IMR-90 (cell line): ENCODE data around the gene ATG7. TPM values are rescaled to one million over a fixed set of nuclear protein-coding genes. Genes with fewer than 3 reads are reported as not detected.

ENCODE experiments used
- ATAC-seq: fragments of 200-7000 bp; cut with Tn5 transposase; 2 replicates; pipeline ENCODE4 v1.9.1; 2020; ENCODE audit warnings: low read depth, mild to moderate bottlenecking, moderate library complexity
- BruUV-seq: library from RNA; stranded (reverse); fragments of 400-500 nt; replicated peaks from 2 replicates; lab custom pipeline; 2021; lab: Mats Ljungman, UMichigan
- CTCF ChIA-PET: fragments of 300-600 bp; formaldehyde crosslinking; extraction: SDS; loops from one replicate; lab custom pipeline; 2021; ENCODE audit warnings: antibody characterized with exemption; lab: Yijun Ruan, JAX
- POLR2A ChIA-PET: fragments of 300-600 bp; sonication (Branson Sonifier 250); formaldehyde crosslinking; loops from one replicate; lab custom pipeline; 2022; ENCODE audit warnings: antibody characterized with exemption; ENCODE audit not compliant: unreplicated experiment; lab: Charles Lee
- DNase-seq: peaks from one replicate; pipeline ENCODE4 v3.0.0; 2013
- H2AFZ ChIP-seq: replicated peaks from 2 replicates; pipeline ENCODE3; 2013; ENCODE audit warnings: low read length, mild to moderate bottlenecking; ENCODE audit not compliant: poor library complexity
- H2AK5ac ChIP-seq: 2 replicates; pipeline ENCODE4 v1.6.1; 2013; ENCODE audit warnings: low read depth, low read length, inconsistent platforms
- H2AK9ac ChIP-seq: replicated peaks from 2 replicates; pipeline ENCODE3; 2013; ENCODE audit warnings: mild to moderate bottlenecking, low read depth, low read length, moderate library complexity; ENCODE audit not compliant: poor library complexity
- H2BK120ac ChIP-seq: 2 replicates; pipeline ENCODE4 v1.6.1; 2013; ENCODE audit warnings: low read depth, low read length, inconsistent platforms
- H2BK15ac ChIP-seq: 3 replicates; pipeline ENCODE4 v1.6.1; 2013; ENCODE audit warnings: low read depth, low read length, inconsistent platforms
- H2BK20ac ChIP-seq: 2 replicates; pipeline ENCODE4 v1.6.1; 2013; ENCODE audit warnings: low read depth, mild to moderate bottlenecking, inconsistent platforms, low read length, moderate library complexity
- H2BK5ac ChIP-seq: 2 replicates; pipeline ENCODE4 v1.6.1; 2013; ENCODE audit warnings: mild to moderate bottlenecking, low read depth, low read length, inconsistent platforms; ENCODE audit not compliant: poor library complexity, severe bottlenecking
- H3K14ac ChIP-seq: replicated peaks from 2 replicates; pipeline ENCODE4 v1.6.1; 2013; ENCODE audit warnings: low read depth, low read length, inconsistent platforms
- H3K18ac ChIP-seq: 2 replicates; pipeline ENCODE4 v1.6.1; 2013; ENCODE audit warnings: low read depth, low read length, control low read depth
- H3K23ac ChIP-seq: 2 replicates; pipeline ENCODE4 v1.6.1; 2013; ENCODE audit warnings: low read depth, low read length, inconsistent platforms
- H3K27ac ChIP-seq: 2 replicates; pipeline ENCODE4 v1.5.1; 2013; ENCODE audit warnings: mild to moderate bottlenecking, control low read depth, low read length; ENCODE audit not compliant: insufficient read depth
- H3K27me3 ChIP-seq: 2 replicates; pipeline ENCODE4 v1.6.1; 2013; ENCODE audit warnings: low read length; ENCODE audit not compliant: control insufficient read depth, insufficient read depth
- H3K36me3 ChIP-seq: 2 replicates; pipeline ENCODE4 v1.6.1; 2013; ENCODE audit warnings: low read length, mixed read lengths; ENCODE audit not compliant: control insufficient read depth, insufficient read depth
- H3K4ac ChIP-seq: 2 replicates; pipeline ENCODE4 v1.6.1; 2013; ENCODE audit warnings: low read depth, low read length, inconsistent platforms
- H3K4me1 ChIP-seq: 2 replicates; pipeline ENCODE4 v1.6.1; 2013; ENCODE audit warnings: low read length, mixed read lengths; ENCODE audit not compliant: control insufficient read depth, insufficient read depth
- H3K4me2 ChIP-seq: 2 replicates; pipeline ENCODE4 v1.6.1; 2013; ENCODE audit warnings: low read depth, mild to moderate bottlenecking, control low read depth, low read length, moderate library complexity
- H3K4me3 ChIP-seq: 2 replicates; pipeline ENCODE4 v1.5.1; 2013; ENCODE audit warnings: low read depth, mild to moderate bottlenecking, control low read depth, low read length, moderate library complexity; ENCODE audit not compliant: insufficient read depth
- H3K56ac ChIP-seq: 2 replicates; pipeline ENCODE4 v1.6.1; 2013; ENCODE audit warnings: low read length, inconsistent platforms; ENCODE audit not compliant: insufficient read depth; ENCODE audit errors: extremely low read depth
- H3K79me1 ChIP-seq, 2 experiments: 2 replicates each; pipeline ENCODE4 v1.6.1; 2013; ENCODE audit warnings: low read length in 2 of 2, inconsistent platforms in 1 of 2, low read depth in 1 of 2
- H3K9ac ChIP-seq: 2 replicates; pipeline ENCODE4 v1.6.1; 2013; ENCODE audit warnings: low read depth, low read length, control low read depth
- H3K9me1 ChIP-seq: 2 replicates; pipeline ENCODE4 v1.6.1; 2013; ENCODE audit warnings: low read length, inconsistent platforms; ENCODE audit not compliant: insufficient read depth
- H3K9me3 ChIP-seq: 2 replicates; pipeline ENCODE4 v1.6.1; 2013; ENCODE audit warnings: low read length; ENCODE audit not compliant: control insufficient read depth, insufficient read depth
- H4K20me1 ChIP-seq: 2 replicates; pipeline ENCODE4 v1.6.1; 2013; ENCODE audit warnings: low read length, inconsistent platforms; ENCODE audit not compliant: insufficient read depth
- H4K5ac ChIP-seq: 2 replicates; pipeline ENCODE4 v1.6.1; 2013; ENCODE audit warnings: mild to moderate bottlenecking, low read depth, low read length, control low read depth
- H4K8ac ChIP-seq, 2 experiments: 2 replicates each; pipeline ENCODE4 v1.6.1; 2013; ENCODE audit warnings: low read depth in 2 of 2, low read length in 2 of 2, control low read depth in 1 of 2, inconsistent platforms in 1 of 2
- H4K91ac ChIP-seq: 2 replicates; pipeline ENCODE4 v1.6.1; 2013; ENCODE audit warnings: low read depth, low read length, inconsistent platforms; ENCODE audit not compliant: insufficient read depth
- BHLHE40 ChIP-seq: fragments of 150-350 bp; IDR thresholded peaks from 2 replicates; pipeline ENCODE4 v1.6.1; 2016; ENCODE audit warnings: mild to moderate bottlenecking, low read depth, low read length
- CEBPB ChIP-seq: IDR thresholded peaks from 2 replicates; pipeline ENCODE4 v1.6.1; 2012; ENCODE audit warnings: low read depth, low read length, improper control_type of control experiment
- CHD1 ChIP-seq: IDR thresholded peaks from 2 replicates; pipeline ENCODE4 v1.6.1; 2012; ENCODE audit warnings: low read depth, low read length, improper control_type of control experiment
- ELK1 ChIP-seq: fragments of 150-350 bp; IDR thresholded peaks from 2 replicates; pipeline ENCODE4 v1.6.1; 2016; ENCODE audit warnings: low read depth, mild to moderate bottlenecking, low read length, moderate library complexity, borderline replicate concordance
- FOS ChIP-seq: fragments of 150-350 bp; IDR thresholded peaks from 2 replicates; pipeline ENCODE4 v1.6.1; 2016; ENCODE audit warnings: low read depth, low read length
- MAFK ChIP-seq: IDR thresholded peaks from 2 replicates; pipeline ENCODE4 v1.6.1; 2012; ENCODE audit warnings: low read depth, low read length, improper control_type of control experiment
- MAZ ChIP-seq: IDR thresholded peaks from 2 replicates; pipeline ENCODE4 v1.6.1; 2012; ENCODE audit warnings: low read depth, mild to moderate bottlenecking, low read length, improper control_type of control experiment, moderate library complexity, borderline replicate concordance
- MXI1 ChIP-seq: IDR thresholded peaks from 2 replicates; pipeline ENCODE4 v1.6.1; 2012; ENCODE audit warnings: low read depth, mild to moderate bottlenecking, low read length, moderate library complexity, borderline replicate concordance
- NFE2L2 ChIP-seq: fragments of 150-350 bp; IDR thresholded peaks from 2 replicates; pipeline ENCODE4 v1.6.1; 2016; ENCODE audit warnings: low read depth, mild to moderate bottlenecking, low read length
- POLR2A ChIP-seq: IDR thresholded peaks from 2 replicates; pipeline ENCODE4 v1.6.1; 2012; ENCODE audit warnings: mild to moderate bottlenecking, low read depth, low read length
- RAD21 ChIP-seq: IDR thresholded peaks from 2 replicates; pipeline ENCODE4 v1.6.1; 2012; ENCODE audit warnings: low read length, improper control_type of control experiment
- RFX5 ChIP-seq: IDR thresholded peaks from 2 replicates; pipeline ENCODE4 v1.8.0; 2012; ENCODE audit warnings: low read depth, mild to moderate bottlenecking, low read length, moderate library complexity
- WGBS, 2 experiments: methylation state at CpG; one replicate each; pipeline versions ENCODE4 v1.1.5 to v1.1.7; 2013; ENCODE audit warnings: missing lambda C conversion rate in 2 of 2; ENCODE audit not compliant: insufficient read length in 1 of 2; ENCODE audit errors: extremely low coverage in 2 of 2; 5-methylcytosine and 5-hydroxymethylcytosine counted together
- dilution Hi-C: fragments of 300-500 bp; cut with HindIII; formaldehyde crosslinking; loops from one replicate; pipeline ENCODE4 v1.14.3; 2018; ENCODE audit warnings: low sequenced_read_pairs; ENCODE audit not compliant: unreplicated experiment
- in situ Hi-C: fragments of 300-500 bp; cut with MboI; formaldehyde crosslinking; loops from 3 replicates; pipeline ENCODE4 v1.14.3; 2019; ENCODE audit warnings: low sequenced_read_pairs, inconsistent platforms, mixed read lengths
- intact Hi-C: fragments of 100-400 bp; cut with micrococcal nuclease; formaldehyde crosslinking; loops from 2 replicates; pipeline ENCODE4 v1.10.0; 2022
- polyA plus RNA-seq, 3 experiments: library from polyadenylated mRNA; depleted of rRNA; stranded (reverse); fragments of >200 nt; gene quantifications; 2 replicates each; pipeline ENCODE4 v1.2.3, GENCODE V29; 2012; ENCODE audit warnings: low replicate concordance in 1 of 3
- total RNA-seq: library from RNA; depleted of rRNA; stranded (reverse); fragments of >200 nt; gene quantifications from 2 replicates; pipeline ENCODE4 v1.2.3, GENCODE V29; 2012

The ATG7 gene
- total and polyA plus RNA-seq, 2 of the 4 experiments (the other 2 are of a cell fraction): 15.6 to 51.4 TPM

- Histone ChIP-seq H3K9me1 (no peaks in the 10 kb centered on the region; the same call in 1 of the 2 replicates), H3K23ac (no peak overlapping the region), H3K4me1 (peaks cover 3% of the 10 kb centered on the region), H2AK9ac (no peak overlapping the region), H2BK5ac (no peak overlapping the region), H3K18ac (no peak overlapping the region), H3K56ac (no peak overlapping the region), H4K5ac (no peak overlapping the region), H3K4me3 (no peak overlapping the region), H2BK15ac (no peak overlapping the region), H2BK120ac (no peak overlapping the region), H3K36me3 (peaks cover 3% of the 10 kb centered on the region), H2AFZ (no peak overlapping the region), H4K91ac (no peak overlapping the region), H4K20me1 (no peaks in the 10 kb centered on the region), H3K79me1 (no peaks in the 10 kb centered on the region), H3K4me2 (no peak overlapping the region), H3K27ac (no peak overlapping the region), H3K4ac (no peak overlapping the region), H4K8ac (no peak overlapping the region), H3K27me3 (no peaks in the 10 kb centered on the region), H2BK20ac (no peak overlapping the region), H2AK5ac (no peak overlapping the region; the same call in 1 of the 2 replicates), H3K14ac (no peak overlapping the region), H3K9me3 (no peaks in the 10 kb centered on the region), H3K9ac (no peak overlapping the region)
- CTCF ChIA-PET: no interaction called here
- ATAC-seq (no peak), DNase-seq (no peak)
- dilution Hi-C loops: no loop called here
- no TSS peak for BruUV-seq
- in situ Hi-C loops: loop anchor here (10.0 kb wide), 1 partner anchor 464 kb away; no protein-coding TSS in a partner anchor
- POLR2A ChIA-PET: no interaction called here
- TF ChIP-seq NFE2L2 (no peak), MAZ (no peak), RFX5 (no peak), MAFK (no peak), CHD1 (no peak), POLR2A (no peak), ELK1 (no peak), RAD21 (no peak), BHLHE40 (no peak), MXI1 (no peak), CEBPB (no peak), FOS (no peak)
- WGBS, 2 experiments: 94% methylated on average over 4 of the region's 4 CpGs; no CpG with 5 or more reads in 1 of the 2 experiments
- intact Hi-C loops: no loop called here
Measured at GRCh38 chr3:11370966-11371365, 98.8 kb downstream of the ATG7 start.
